CD4-positive, alpha-beta T cell treated with Interleukin-17A for 1 hour (primary cell): ENCODE data around the gene TMEM182.

Experiments
- DNase-seq: peaks from one replicate; pipeline ENCODE4 v3.0.0-alpha.2; 2020

TMEM182 gene

GRCh38 chr2:102768892-102769291 lies 7.1 kb downstream of the TMEM182 start:
- no peak for DNase-seq

- DNase-seq = no peak
These were observed 8.7 kb downstream of the TMEM182 start for GRCh38 chr2:102770506-102770905.

- DNase-seq = no peak
These were observed 9.3 kb downstream of the TMEM182 start for GRCh38 chr2:102771114-102771513.

GRCh38 chr2:102772659-102773058 lies 10.8 kb downstream of the TMEM182 start:
- DNase-seq = no peak

GRCh38 chr2:102773149-102773705 lies 11.4 kb downstream of the TMEM182 start:
- no peak for DNase-seq

- no peak for DNase-seq
These were observed 16.4 kb downstream of the TMEM182 start for GRCh38 chr2:102778260-102778659.

GRCh38 chr2:102780467-102780866 lies 18.6 kb downstream of the TMEM182 start:
- no peak for DNase-seq

GRCh38 chr2:102782187-102782586 lies 20.4 kb downstream of the TMEM182 start:
- DNase-seq = no peak

GRCh38 chr2:102782933-102783332 lies 21.1 kb downstream of the TMEM182 start:
- DNase-seq = no peak

- DNase-seq = no peak
These were observed 21.8 kb downstream of the TMEM182 start for GRCh38 chr2:102783506-102784183.

- no peak for DNase-seq
These were observed 23.1 kb downstream of the TMEM182 start for GRCh38 chr2:102784940-102785339.

- DNase-seq = no peak
These were observed 26.5 kb downstream of the TMEM182 start for GRCh38 chr2:102788216-102788884.

- no peak for DNase-seq
These were observed 27.0 kb downstream of the TMEM182 start for GRCh38 chr2:102788885-102789260.

- no peak for DNase-seq
These were observed 27.7 kb downstream of the TMEM182 start for GRCh38 chr2:102789349-102790090.

- DNase-seq = no peak
These were observed 28.2 kb downstream of the TMEM182 start for GRCh38 chr2:102790091-102790455.

- no peak for DNase-seq
These were observed 30.9 kb downstream of the TMEM182 start for GRCh38 chr2:102792568-102793208.

GRCh38 chr2:102795641-102796040 lies 33.8 kb downstream of the TMEM182 start:
- no peak for DNase-seq

- no peak for DNase-seq
These were observed 34.5 kb downstream of the TMEM182 start for GRCh38 chr2:102796337-102796736.

- DNase-seq = no peak
These were observed 35.7 kb downstream of the TMEM182 start for GRCh38 chr2:102797486-102797885.

GRCh38 chr2:102798181-102798580 lies 36.4 kb downstream of the TMEM182 start:
- no peak for DNase-seq

GRCh38 chr2:102801098-102801718 lies 39.4 kb downstream of the TMEM182 start:
- DNase-seq = no peak

GRCh38 chr2:102801858-102802699 lies 40.2 kb downstream of the TMEM182 start:
- no peak for DNase-seq
